A549 (cell line): Measurements from ENCODE around the gene OTOG. TPM values are rescaled to one million over a fixed set of nuclear protein-coding genes. Genes with fewer than 3 reads are reported as not detected.

Source experiments
- ATAC-seq, 2 experiments: fragments of 200-7000 bp in 1 of 2; fragments of >200 bp in 1 of 2; cut with Nextera tagmentation in 1 of 2; cut with Tn5 transposase in 1 of 2; 3 replicates each; pipeline versions ENCODE4 v1.8.0 to v1.9.1; 2018 to 2020; ENCODE audit warnings: mild to moderate bottlenecking in 1 of 2, moderate library complexity in 1 of 2
- CTCF ChIA-PET: fragments of 300-600 bp; sonication (Branson Sonifier 250); formaldehyde crosslinking; extraction: SDS; loops from one replicate; lab custom pipeline; 2021; ENCODE audit warnings: antibody characterized with exemption, inconsistent platforms; lab: Yijun Ruan, JAX
- POLR2A ChIA-PET: fragments of 350-600 bp; formaldehyde crosslinking; extraction: SDS; loops from one replicate; lab custom pipeline; 2021; ENCODE audit warnings: antibody characterized with exemption, inconsistent platforms; lab: Yijun Ruan, JAX
- DNase-seq, 2 experiments: peaks; one replicate each; pipeline versions ENCODE4 v3.0.0 to v3.0.0-alpha.2; 2011 to 2016; ENCODE audit warnings: low read depth in 1 of 2, low spot score in 1 of 2
- FAIRE-seq: peaks from 2 replicates; lab custom pipeline; 2011; peaks lifted over from hg19 to GRCh38; lab: Jason Lieb, UNC
- H3K27ac ChIP-seq, 2 experiments: fragments of >200 bp; sonication (Bioruptor Twin); formaldehyde crosslinking; 3 replicates each; pipeline ENCODE4 v1.5.1; 2016 to 2017
- H3K4me1 ChIP-seq: fragments of >200 bp; sonication (Bioruptor Twin); formaldehyde crosslinking; 3 replicates; pipeline ENCODE4 v1.6.1; 2016
- H3K4me2 ChIP-seq: fragments of >200 bp; sonication (Bioruptor Twin); formaldehyde crosslinking; 3 replicates; pipeline ENCODE4 v1.6.1; 2016
- H3K4me3 ChIP-seq: fragments of >200 bp; sonication (Bioruptor Twin); formaldehyde crosslinking; 3 replicates; pipeline ENCODE4 v1.5.1; 2016
- H3K9me3 ChIP-seq: fragments of >200 bp; sonication (Bioruptor Twin); formaldehyde crosslinking; 3 replicates; pipeline ENCODE4 v1.6.1; 2016
- ATOH8 ChIP-seq: fragments of 250-450 bp; sonication (Bioruptor Pico); IDR thresholded peaks from 2 replicates; pipeline ENCODE4 v1.5.0; 2020; ENCODE audit warnings: low read depth, mild to moderate bottlenecking, moderate library complexity
- BCL3 ChIP-seq: fragments of >200 bp; sonication (Bioruptor Twin); formaldehyde crosslinking; IDR thresholded peaks from 3 replicates; pipeline ENCODE4 v1.6.1; 2016
- BHLHE40 ChIP-seq: IDR thresholded peaks from 2 replicates; pipeline ENCODE4 v1.6.1; 2012; ENCODE audit warnings: low read depth, low read length, inconsistent platforms
- E2F6 ChIP-seq: IDR thresholded peaks from 2 replicates; pipeline ENCODE4 v1.6.1; 2012; ENCODE audit warnings: low read depth, borderline replicate concordance
- EHMT2 ChIP-seq: fragments of 200-600 bp; sonication (generic); IDR thresholded peaks from 2 replicates; pipeline ENCODE4 v1.6.1; 2016; ENCODE audit warnings: antibody characterized with exemption, low read depth, mild to moderate bottlenecking, moderate library complexity
- ESRRA ChIP-seq: fragments of 150-350 bp; IDR thresholded peaks from 2 replicates; pipeline ENCODE4 v1.6.1; 2014; ENCODE audit warnings: mild to moderate bottlenecking, low read length, borderline replicate concordance
- FOSL2 ChIP-seq, 2 experiments: fragments of 450-650 bp in 1 of 2; fragments of >200 bp in 1 of 2; sonication (Bioruptor Twin) in 1 of 2; formaldehyde crosslinking; IDR thresholded peaks; 2 replicates each; pipeline versions ENCODE4 v1.5.0 to v1.6.1; 2016 to 2020; ENCODE audit warnings: mild to moderate bottlenecking in 1 of 2, moderate library complexity in 1 of 2
- GATA3 ChIP-seq: IDR thresholded peaks from 2 replicates; pipeline ENCODE4 v1.6.1; 2012; ENCODE audit warnings: borderline replicate concordance
- HDAC2 ChIP-seq: fragments of 200-600 bp; sonication (generic); IDR thresholded peaks from 2 replicates; pipeline ENCODE4 v1.6.1; 2016
- HES2 ChIP-seq: fragments of >200 bp; sonication (Bioruptor Twin); formaldehyde crosslinking; IDR thresholded peaks from 2 replicates; pipeline ENCODE4 v1.6.1; 2016
- HEYL ChIP-seq: fragments of 250-450 bp; sonication (Bioruptor Pico); IDR thresholded peaks from 2 replicates; pipeline ENCODE4 v1.8.0; 2021; ENCODE audit warnings: mild to moderate bottlenecking, moderate library complexity
- HOXA7 ChIP-seq: fragments of 250-450 bp; sonication (Bioruptor Pico); IDR thresholded peaks from 2 replicates; pipeline ENCODE4 v1.5.0; 2020; ENCODE audit warnings: mild to moderate bottlenecking, moderate library complexity
- HOXB5 ChIP-seq: fragments of 250-450 bp; sonication (Bioruptor Pico); IDR thresholded peaks from 2 replicates; pipeline ENCODE4 v1.5.0; 2020; ENCODE audit warnings: mild to moderate bottlenecking, moderate library complexity
- KDM5A ChIP-seq: fragments of 200-600 bp; sonication (generic); IDR thresholded peaks from 2 replicates; pipeline ENCODE4 v1.6.1; 2016; ENCODE audit warnings: antibody characterized with exemption, mild to moderate bottlenecking
- MAFK ChIP-seq: fragments of 450-650 bp; IDR thresholded peaks from 2 replicates; pipeline ENCODE4 v1.6.1; 2014; ENCODE audit not compliant: partially characterized antibody
- MAX ChIP-seq: IDR thresholded peaks from 2 replicates; pipeline ENCODE4 v1.6.1; 2012
- MYC ChIP-seq: IDR thresholded peaks from 2 replicates; pipeline ENCODE4 v1.6.1; 2012; ENCODE audit warnings: mild to moderate bottlenecking, inconsistent platforms, low read length, improper control_type of control experiment, borderline replicate concordance
- NFE2L2 ChIP-seq: fragments of 150-350 bp; conservative IDR thresholded peaks from 2 replicates; pipeline ENCODE4 v1.6.1; 2014; ENCODE audit warnings: low read length
- NPAS2 ChIP-seq: fragments of 250-450 bp; sonication (Bioruptor Pico); IDR thresholded peaks from 2 replicates; pipeline ENCODE4 v1.8.0; 2022; ENCODE audit warnings: mild to moderate bottlenecking, moderate library complexity, borderline replicate concordance
- NR3C1 ChIP-seq: fragments of >200 bp; sonication (Bioruptor Twin); formaldehyde crosslinking; IDR thresholded peaks from 3 replicates; pipeline ENCODE4 v1.6.1; 2017
- RARB ChIP-seq: fragments of 250-450 bp; sonication (Bioruptor Pico); IDR thresholded peaks from 2 replicates; pipeline ENCODE4 v1.8.0; 2021; ENCODE audit warnings: mild to moderate bottlenecking, moderate library complexity
- RCOR1 ChIP-seq: fragments of 150-350 bp; IDR thresholded peaks from 2 replicates; pipeline ENCODE4 v1.6.1; 2014; ENCODE audit warnings: antibody characterized with exemption, low read length, low read depth
- RFX5 ChIP-seq: fragments of 450-650 bp; IDR thresholded peaks from 2 replicates; pipeline ENCODE4 v1.7.1; 2014; ENCODE audit warnings: antibody characterized with exemption, mild to moderate bottlenecking, moderate library complexity
- ZFP36 ChIP-seq: fragments of 450-650 bp; IDR thresholded peaks from 2 replicates; pipeline ENCODE4 v1.6.1; 2014; ENCODE audit warnings: borderline replicate concordance; ENCODE audit not compliant: partially characterized antibody
- ZNF302 ChIP-seq: fragments of 250-450 bp; sonication (Bioruptor Pico); IDR thresholded peaks from 2 replicates; pipeline ENCODE4 v1.9.0; 2021; ENCODE audit warnings: inconsistent platforms, mild to moderate bottlenecking, moderate library complexity
- WGBS: methylation state at CpG from one replicate; pipeline ENCODE4 v1.1.6; 2017; ENCODE audit errors: missing lambda C conversion rate; 5-methylcytosine and 5-hydroxymethylcytosine counted together
- polyA plus RNA-seq, 4 experiments: library from polyadenylated mRNA; depleted of rRNA in 3 of 4; stranded (reverse); fragments of >200 nt; fragmentation: RNase III in 1 of 4; extraction: RNeasy Plus Mini Kit Qiagen cat#74134 plus additional on column Dnase treatment in 1 of 4; gene quantifications; 2 replicates in 3 of 4; 3 replicates in 1 of 4; pipeline ENCODE4 v1.2.3, GENCODE V29; 2011 to 2017
- TF ChIP-seq, protein P1 (sequence below): fragments of 450-650 bp; IDR thresholded peaks from 2 replicates; pipeline ENCODE4 v1.6.1; 2014; ENCODE audit warnings: antibody characterized with exemption
- TF ChIP-seq, protein P2 (sequence below): IDR thresholded peaks from 2 replicates; pipeline ENCODE4 v1.6.1; 2012
- TF ChIP-seq, protein P3 (sequence below): fragments of 250-450 bp; sonication (Bioruptor Pico); IDR thresholded peaks from 2 replicates; pipeline ENCODE4 v1.5.0; 2021; ENCODE audit warnings: mild to moderate bottlenecking, moderate library complexity, borderline replicate concordance

The OTOG gene
- polyA plus RNA-seq, 2 of the 4 experiments (the other 2 are of a cell fraction): not detected

- no CpG with 5 or more reads among the region's 12 CpGs for WGBS
- no peak overlapping the region for H3K4me3 ChIP-seq
- H3K27ac ChIP-seq: no peak overlapping the region
- TF ChIP-seq, protein P1, sequence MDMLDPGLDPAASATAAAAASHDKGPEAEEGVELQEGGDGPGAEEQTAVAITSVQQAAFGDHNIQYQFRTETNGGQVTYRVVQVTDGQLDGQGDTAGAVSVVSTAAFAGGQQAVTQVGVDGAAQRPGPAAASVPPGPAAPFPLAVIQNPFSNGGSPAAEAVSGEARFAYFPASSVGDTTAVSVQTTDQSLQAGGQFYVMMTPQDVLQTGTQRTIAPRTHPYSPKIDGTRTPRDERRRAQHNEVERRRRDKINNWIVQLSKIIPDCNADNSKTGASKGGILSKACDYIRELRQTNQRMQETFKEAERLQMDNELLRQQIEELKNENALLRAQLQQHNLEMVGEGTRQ: no peak
- TF ChIP-seq HES2 (no peak), BHLHE40 (no peak), ZNF302 (CRISPR knock-in tag) (no peak), HOXA7 (CRISPR knock-in tag) (no peak), BCL3 (no peak), HDAC2 (no peak), GATA3 (no peak), FOSL2 (IDR thresholded peaks at IDR 0.05) (no peak), FOSL2 (CRISPR knock-in tag; IDR thresholded peaks at IDR 0.05) (no peak), EHMT2 (no peak), NR3C1 (no peak), ATOH8 (CRISPR knock-in tag) (no peak), HOXB5 (CRISPR knock-in tag) (no peak), RARB (CRISPR knock-in tag) (no peak), RCOR1 (no peak)
- TF ChIP-seq, protein P2, sequence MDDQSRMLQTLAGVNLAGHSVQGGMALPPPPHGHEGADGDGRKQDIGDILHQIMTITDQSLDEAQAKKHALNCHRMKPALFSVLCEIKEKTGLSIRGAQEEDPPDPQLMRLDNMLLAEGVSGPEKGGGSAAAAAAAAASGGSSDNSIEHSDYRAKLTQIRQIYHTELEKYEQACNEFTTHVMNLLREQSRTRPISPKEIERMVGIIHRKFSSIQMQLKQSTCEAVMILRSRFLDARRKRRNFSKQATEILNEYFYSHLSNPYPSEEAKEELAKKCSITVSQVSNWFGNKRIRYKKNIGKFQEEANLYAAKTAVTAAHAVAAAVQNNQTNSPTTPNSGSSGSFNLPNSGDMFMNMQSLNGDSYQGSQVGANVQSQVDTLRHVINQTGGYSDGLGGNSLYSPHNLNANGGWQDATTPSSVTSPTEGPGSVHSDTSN: no peak
- POLR2A ChIA-PET: no interaction called here
- CTCF ChIA-PET: interaction anchor here (0.9 to 1.6 kb wide), 3 partner anchors 10 to 120 kb away, joined by 3 to 5 read pairs (median 3); no protein-coding TSS in a partner anchor
- ATAC-seq (no peak), FAIRE-seq (no peak), DNase-seq (no peak)
- H3K4me1 ChIP-seq: no peaks in the 10 kb centered on the region
- no peaks in the 10 kb centered on the region for H3K9me3 ChIP-seq
- no peak overlapping the region for H3K4me2 ChIP-seq
Observed at GRCh38 chr11:17611049-17611448, 64.0 kb downstream of the OTOG start.

DNA sequence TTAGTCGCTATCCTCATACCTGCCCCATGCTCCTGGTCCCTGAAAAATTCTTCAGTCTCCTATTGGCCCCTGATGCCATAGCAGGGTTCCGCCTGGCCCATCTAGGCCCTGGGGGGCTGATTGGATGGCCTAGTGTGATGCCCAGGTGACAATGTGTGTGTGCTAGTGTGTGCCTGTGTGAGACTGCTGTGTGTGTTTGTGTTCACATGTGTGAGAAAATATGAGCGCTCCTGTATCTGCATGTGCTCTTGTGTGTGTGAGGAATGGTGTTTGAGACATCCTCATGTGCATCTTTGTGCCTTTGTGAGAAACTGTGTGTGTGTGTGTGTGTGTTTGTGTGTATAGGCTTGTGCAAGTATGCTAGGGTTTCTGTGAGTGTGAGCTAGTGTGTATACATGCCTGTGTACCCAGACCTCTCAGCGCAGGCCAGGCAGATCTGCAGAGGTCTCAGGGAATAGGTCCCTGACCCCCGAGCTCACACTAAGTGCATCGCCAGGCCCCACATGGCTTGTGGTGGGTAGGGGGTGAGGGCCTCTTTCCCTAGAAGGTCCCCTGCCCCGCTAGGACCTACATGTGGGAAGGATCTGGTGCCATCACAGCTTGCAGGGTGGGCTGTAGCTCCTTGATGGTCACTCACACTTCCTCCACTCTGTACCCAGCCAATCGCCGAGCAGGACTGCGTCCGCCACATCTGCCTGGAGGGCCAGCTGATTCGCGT lies 64.6 kb downstream of the OTOG start:
- FAIRE-seq (no peak), ATAC-seq (no peak), DNase-seq (no peak)
- no peak overlapping the region for H3K4me2 ChIP-seq
- no peak overlapping the region for H3K4me3 ChIP-seq
- ChIA-PET CTCF (interaction anchor here (1.6 kb wide), 1 partner anchor 10 kb away, joined by 5 read pairs; no protein-coding TSS in a partner anchor), POLR2A (no interaction called here)
- 61% methylated on average over 7 of the region's 13 CpGs for WGBS
- H3K4me1 ChIP-seq: no peaks in the 10 kb centered on the region
- H3K9me3 ChIP-seq: no peaks in the 10 kb centered on the region
- H3K27ac ChIP-seq: no peak overlapping the region
- no peak for TF ChIP-seq ESRRA
- TF ChIP-seq, protein P1: no peak
- no peak for TF ChIP-seq E2F6
- no peak for TF ChIP-seq ATOH8 (CRISPR knock-in tag)
- TF ChIP-seq MAFK: no peak
- TF ChIP-seq, protein P3, sequence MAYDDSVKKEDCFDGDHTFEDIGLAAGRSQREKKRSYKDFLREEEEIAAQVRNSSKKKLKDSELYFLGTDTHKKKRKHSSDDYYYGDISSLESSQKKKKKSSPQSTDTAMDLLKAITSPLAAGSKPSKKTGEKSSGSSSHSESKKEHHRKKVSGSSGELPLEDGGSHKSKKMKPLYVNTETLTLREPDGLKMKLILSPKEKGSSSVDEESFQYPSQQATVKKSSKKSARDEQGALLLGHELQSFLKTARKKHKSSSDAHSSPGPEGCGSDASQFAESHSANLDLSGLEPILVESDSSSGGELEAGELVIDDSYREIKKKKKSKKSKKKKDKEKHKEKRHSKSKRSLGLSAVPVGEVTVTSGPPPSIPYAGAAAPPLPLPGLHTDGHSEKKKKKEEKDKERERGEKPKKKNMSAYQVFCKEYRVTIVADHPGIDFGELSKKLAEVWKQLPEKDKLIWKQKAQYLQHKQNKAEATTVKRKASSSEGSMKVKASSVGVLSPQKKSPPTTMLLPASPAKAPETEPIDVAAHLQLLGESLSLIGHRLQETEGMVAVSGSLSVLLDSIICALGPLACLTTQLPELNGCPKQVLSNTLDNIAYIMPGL (CRISPR knock-in tag): no peak
- TF ChIP-seq KDM5A: no peak
- TF ChIP-seq NPAS2 (CRISPR knock-in tag): no peak
- no peak for TF ChIP-seq NFE2L2
- TF ChIP-seq HEYL: no peak
- no peak for TF ChIP-seq MYC
- no peak for TF ChIP-seq ZFP36
- no peak for TF ChIP-seq HOXA7 (CRISPR knock-in tag)
- TF ChIP-seq MAX: no peak
- TF ChIP-seq NR3C1: no peak
- TF ChIP-seq RFX5: no peak
